HEK293T (cell line): ENCODE results near the gene USF1.

ENCODE experiments used
- ARNT ChIP-seq: fragments of 450-650 bp; IDR thresholded peaks from 2 replicates; pipeline ENCODE4 v1.6.1; 2017; ENCODE audit warnings: mild to moderate bottlenecking
- BHLHE40 ChIP-seq: fragments of 450-650 bp; IDR thresholded peaks from 2 replicates; pipeline ENCODE4 v1.6.1; 2016; ENCODE audit warnings: mild to moderate bottlenecking, moderate library complexity, borderline replicate concordance
- FOXA1 ChIP-seq: fragments of 450-650 bp; IDR thresholded peaks from 2 replicates; pipeline ENCODE4 v1.6.1; 2016; ENCODE audit warnings: mild to moderate bottlenecking
- HDGF ChIP-seq: fragments of 450-650 bp; IDR thresholded peaks from 2 replicates; pipeline ENCODE4 v1.6.1; 2017; ENCODE audit warnings: antibody characterized with exemption, borderline replicate concordance
- NFRKB ChIP-seq: fragments of 450-650 bp; IDR thresholded peaks from 2 replicates; pipeline ENCODE4 v1.6.1; 2016; ENCODE audit warnings: mild to moderate bottlenecking, moderate library complexity
- SUZ12 ChIP-seq: fragments of 450-650 bp; IDR thresholded peaks from 2 replicates; pipeline ENCODE4 v1.6.1; 2016; ENCODE audit warnings: mild to moderate bottlenecking
- TARDBP ChIP-seq: fragments of 450-650 bp; IDR thresholded peaks from 2 replicates; pipeline ENCODE4 v1.6.1; 2016

DNA sequence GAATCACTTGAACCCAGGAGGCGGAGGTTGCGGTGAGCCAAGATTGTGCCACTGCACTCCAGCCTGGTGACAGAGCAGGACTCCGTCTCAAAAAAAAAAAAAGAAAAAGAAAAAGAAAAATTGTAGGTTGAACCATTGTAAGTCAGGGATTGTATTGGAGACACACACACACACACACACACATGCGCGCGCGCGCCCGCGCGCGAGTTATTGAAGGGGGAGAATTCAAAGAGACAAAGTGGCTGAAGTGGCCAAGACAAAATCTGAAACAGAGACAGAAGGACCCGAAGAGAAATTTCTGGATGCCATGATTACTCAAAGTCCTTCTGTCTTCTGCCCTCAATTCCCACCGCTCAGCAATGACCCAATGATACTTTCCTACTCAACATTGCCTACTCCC lies 48.7 kb upstream of the USF1 start:
- TF ChIP-seq FOXA1 = no peak
- no peak for TF ChIP-seq ARNT
- TF ChIP-seq BHLHE40 = no peak
- TF ChIP-seq TARDBP = no peak
- no peak for TF ChIP-seq SUZ12
- no peak for TF ChIP-seq NFRKB
- no peak for TF ChIP-seq HDGF
